Stimulated activated CD8-positive, alpha-beta memory T cell treated with anti-CD3 and anti-CD28 coated beads, Interleukin-12 subunit alpha, Interleukin-12 subunit beta, amount 100 ng/mL, for 4 hours (primary cell): Measurements from ENCODE around the gene SPDEF.

Source experiments
- DNase-seq: peaks from one replicate; pipeline ENCODE4 v3.0.0-alpha.2; 2020; ENCODE audit warnings: low read depth

Gene SPDEF

DNA sequence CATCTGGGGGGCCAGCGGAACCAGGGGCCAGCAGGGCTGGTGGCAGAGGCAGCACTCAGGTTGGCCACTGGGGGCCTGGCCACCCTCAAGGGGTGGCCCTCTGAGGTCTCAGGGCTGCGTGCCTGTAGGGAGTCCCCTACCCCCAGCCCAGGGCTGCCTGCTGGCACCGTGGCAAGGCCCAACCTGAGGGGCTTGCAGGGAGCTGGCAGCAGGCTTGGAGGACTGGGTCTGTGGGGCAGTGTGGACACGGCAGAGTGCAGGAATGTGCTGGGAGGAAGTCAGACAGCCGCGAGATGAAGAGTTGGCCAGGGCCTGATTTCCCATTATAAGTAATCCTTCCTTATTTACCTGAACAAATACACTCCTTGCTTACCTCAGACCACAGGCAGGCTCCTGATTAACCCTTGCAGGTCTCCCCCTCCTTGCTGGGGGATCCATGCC, at the start of gene SPDEF:
Gene SPDEF, minus strand, starts transcription at position 299 of the 441 bp plus-strand sequence. CDS start 11,874 bp downstream, outside the sequence.
- no peak for DNase-seq

DNA sequence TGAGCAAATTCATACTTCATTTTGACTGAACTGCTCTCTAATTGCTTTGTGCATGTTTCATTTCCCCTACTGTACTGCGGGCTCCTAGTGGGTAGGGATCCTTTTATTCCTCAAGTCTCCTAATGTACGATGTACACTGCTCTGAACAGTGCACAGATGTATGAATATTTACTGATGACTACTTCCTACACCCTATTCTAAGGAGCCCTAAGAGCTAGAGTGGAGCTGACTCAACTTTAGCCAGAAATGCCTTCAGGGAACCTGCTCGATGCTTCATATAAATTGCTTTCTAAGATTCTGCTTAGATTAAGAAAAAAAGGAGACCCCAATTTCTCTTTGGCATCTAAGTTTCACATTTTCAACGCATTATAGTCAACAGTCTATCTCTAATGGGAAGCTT, 47.6 kb upstream of the SPDEF start:
- DNase-seq, result no peak

DNA sequence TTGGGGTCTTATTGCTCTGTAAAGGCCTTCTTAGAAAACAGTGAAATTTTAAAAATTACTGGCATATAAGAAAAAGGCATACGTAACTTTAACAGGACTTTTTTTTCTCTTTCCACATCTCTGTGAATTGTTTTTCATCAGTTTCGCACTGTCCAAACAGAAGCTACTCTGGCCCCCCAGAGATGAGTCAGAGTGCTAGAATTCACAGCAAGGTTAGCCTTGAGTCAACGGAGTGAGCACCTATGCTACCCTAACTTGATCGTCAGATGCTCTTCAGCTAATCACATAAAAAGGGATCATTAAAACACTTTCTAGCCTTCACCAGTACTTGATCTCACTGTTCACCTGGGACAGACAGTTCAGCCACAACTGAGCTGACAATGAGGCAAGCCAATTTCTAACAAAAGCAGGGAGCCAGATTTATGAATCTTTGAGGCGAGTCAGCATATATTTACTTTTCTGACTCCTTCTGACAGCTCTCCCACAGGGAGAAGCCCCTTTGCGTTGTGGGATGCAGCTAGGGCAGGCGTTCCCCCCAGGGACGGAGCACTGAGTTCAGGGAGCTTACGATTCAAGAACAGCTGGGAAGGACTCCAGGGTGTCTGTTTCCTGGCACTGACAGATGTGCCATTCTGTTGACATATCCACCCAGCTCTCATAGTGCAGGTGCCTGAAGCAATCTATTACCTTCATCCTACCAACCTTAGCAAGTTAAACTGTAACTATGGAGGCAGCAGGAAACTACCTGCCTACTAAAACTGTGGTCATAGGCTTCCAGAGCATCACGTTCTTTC, 46.4 kb upstream of the SPDEF start:
- no peak for DNase-seq

DNA sequence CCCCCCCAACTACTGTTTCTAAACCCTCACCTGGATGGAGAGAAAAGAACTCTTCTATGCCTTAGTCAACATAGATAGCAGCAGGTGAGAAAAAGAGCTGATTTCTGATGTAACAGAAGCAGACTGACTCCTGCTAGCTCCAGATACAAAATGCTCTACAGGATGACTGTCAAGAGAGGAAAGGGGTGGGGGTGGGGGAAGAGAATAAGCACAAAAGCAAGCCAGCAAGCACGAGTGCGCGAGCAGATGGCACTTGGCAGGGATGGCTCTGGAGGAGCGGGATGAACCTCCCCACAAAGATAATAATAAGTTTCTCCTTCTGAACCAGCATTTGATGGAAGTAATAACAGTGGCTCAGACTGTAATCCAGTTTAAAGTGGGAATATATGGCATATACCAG, 45.6 kb upstream of the SPDEF start:
- DNase-seq, result no peak

DNA sequence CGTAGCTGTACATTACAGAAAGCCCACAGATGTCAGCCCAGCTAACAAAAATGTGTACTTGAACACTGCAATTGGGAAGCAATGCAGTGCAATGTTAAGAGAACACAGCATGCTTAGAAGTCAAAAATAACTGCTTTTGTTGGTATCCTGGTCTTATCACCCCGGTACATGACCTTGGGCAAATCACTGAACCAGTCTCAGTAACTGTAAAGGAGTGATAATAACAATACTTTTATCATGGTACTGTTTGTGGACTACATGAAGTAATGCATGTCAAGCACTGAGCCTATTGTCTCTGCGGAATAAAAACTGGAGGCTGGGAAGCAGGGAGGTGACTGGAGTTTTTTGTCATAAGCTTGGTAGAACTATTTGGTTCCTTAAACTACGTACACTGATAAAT, 44.7 kb upstream of the SPDEF start:
- DNase-seq, result no peak

DNA sequence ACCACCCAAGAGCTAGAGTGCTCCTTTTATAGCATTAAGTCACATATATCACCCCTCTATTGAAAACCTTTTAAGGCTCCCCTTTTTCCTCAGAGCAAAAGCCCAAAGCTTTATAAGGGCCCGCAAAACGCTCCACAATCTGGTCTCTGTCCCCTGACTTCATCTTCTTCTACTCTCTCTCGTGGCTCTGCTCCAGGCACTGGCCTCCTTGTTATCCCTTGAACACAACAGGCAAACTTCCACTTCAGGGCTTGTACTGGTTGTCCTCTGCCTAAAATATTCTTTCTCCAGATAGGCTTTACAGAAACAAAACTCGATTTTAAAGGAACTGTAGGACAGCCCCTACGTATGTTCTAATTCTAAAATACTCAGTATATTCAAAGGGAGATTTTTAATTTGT, 44.0 kb upstream of the SPDEF start:
- no peak for DNase-seq

DNA sequence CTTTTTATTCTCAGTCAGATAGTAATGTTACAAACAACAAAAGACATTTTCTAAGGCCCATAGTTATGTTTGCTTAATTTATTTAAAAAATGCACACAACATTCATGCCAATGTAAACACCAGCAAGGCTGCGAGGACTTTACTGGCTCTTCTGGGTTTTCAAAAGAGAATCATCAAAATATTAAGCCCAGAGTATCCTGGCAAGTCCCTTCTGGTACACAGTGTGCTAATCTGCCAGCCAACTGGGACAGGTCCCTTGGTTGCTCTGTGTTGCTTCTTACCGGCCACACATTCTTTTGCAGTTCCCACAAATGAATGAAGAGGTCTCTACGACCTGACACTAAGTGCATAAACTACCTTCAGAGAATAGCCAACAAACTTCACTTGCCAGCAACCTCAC, 42.6 kb upstream of the SPDEF start:
- no peak for DNase-seq

DNA sequence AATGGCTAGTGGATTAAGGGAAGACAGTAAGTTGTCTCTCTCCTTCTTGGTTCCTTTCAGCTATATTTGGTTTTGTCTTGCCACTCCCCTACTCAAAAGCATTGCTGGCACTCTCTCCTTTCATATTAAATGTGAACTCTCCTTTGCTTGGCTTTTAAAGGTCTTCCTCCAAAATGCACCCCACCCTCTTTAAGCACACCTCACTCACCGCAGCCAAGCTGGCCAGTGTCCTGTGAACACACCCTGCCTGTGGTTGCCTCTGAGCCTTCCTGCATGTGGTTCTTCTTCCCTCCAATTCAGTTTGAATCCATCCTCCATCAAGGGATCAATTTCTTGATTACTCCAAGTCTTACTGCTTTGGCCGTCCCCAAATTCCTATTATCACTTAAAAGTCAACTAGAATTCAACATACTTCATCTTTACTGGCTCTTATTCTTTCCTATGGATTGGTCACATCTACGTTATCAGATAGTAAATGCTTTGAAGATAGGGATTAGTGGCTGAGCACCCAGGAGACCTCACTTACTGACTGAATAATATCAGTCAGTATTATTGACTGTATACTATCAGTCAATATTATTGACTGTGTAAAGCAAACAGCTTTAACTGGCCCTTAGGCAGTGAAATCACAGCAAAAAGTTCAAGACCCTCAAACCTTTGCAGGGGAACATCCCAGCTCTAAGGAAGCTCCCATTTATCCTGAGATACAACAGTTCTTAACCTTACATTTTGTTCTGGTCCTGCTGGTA, 41.6 kb upstream of the SPDEF start:
- no peak for DNase-seq

DNA sequence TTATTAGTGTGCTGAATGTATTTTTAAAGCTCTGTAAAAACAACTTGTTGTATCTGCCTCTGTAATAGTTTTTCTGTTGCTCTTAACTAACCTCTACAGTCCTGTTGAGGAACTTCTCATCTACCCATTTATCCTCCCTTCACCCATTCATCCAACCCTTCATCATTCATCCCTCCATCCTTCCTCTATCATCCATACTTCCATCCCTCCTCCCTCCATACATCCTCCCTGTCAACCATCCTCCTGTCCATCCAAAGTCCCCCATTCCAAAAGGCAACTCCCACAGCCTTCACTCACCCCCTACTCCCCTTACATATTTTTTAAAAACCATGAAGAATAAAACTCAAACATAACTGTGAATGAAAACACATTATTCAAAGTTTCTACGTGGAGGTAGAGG, 40.7 kb upstream of the SPDEF start:
- DNase-seq, result no peak

DNA sequence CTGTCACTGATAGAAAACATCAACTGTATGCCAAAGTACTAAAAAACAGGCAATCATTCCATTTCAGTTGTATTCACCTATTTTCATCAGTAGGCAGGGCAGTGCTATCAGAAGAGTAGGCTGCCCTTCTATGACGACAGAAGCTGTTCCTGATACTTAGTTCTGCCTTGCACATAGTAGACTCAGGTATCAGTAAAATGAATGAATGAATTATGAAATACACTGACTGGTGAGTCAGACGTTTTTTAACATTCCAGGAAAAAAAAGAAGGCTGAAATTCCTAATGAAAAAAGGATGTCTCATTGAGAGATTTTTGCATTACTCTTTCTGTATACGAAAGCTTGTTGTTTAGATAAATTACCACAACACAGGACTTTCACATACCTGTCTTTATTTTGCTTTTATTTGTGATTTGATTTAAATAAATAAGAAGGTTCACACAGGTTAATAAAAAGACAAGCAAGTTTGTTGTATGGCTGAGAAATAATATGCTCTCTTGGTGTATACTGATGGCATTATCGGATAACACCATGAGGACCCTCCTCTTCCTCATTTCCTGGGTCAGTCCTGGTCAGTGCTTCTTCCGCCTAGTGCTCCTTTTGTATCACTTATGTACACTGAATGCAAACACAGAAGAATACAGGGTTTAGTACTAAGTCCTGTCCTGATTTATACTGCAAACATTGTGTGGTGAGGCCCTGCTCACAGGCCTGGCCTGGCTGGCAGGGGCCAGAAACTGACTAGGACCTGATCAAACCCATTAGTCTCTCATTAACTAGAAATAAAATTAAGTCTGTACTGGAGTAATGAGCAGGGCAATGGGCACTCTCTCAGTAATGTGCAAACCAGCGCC, 39.4 kb upstream of the SPDEF start:
- DNase-seq, result no peak

DNA sequence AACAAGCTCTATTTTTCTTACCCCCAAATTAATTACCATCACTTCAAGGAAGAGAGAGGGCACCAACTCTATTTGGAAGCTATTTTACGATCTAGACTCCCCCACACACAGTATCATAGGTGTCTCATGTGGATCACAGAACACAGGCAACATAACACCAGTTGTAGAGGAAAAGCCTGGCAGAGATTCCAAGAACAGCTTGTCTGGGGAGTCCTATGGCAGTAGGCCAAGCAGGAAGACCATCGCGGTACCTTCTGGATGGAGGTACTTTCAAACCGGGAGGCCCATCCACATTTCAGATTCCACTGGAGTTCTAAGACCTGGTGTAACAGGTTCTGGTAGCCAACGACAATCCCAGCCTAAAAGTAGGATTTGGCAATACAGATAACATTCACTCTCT, 37.6 kb upstream of the SPDEF start:
- no peak for DNase-seq

DNA sequence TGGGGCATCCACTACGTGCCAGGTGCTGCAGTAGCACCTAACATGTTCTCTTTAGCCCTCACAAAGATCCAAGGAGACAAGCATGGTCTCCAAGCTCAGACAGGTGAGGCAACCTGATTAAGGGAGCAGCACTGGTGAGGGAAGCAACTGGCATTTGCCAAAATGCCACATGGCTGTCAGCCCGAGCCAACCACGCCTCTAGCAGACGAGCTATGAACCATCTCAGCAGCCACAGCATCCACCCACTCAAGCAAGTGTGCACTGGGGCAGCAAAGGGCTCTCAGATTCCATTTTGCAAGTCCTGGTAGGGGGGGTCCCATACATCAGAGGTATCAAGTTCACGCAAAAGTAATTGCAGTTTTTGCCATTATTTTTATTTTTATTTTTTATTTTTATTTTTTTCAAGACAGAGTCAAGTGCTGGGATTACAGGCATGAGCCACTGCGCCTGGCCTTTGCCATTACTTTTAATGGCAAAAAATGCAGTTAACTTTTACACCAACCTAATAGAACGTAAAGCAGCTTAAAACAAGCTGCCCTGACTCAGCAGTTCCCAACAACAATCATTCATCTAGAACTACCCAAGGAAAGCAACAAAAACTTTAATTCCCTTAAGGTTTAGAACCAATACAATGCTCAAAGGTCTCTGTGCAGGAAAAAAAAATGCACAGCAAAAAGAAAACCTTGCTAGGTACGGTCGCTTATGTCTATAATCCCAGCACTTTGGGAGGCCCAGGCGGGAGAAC, 36.3 kb upstream of the SPDEF start:
- DNase-seq, result no peak

DNA sequence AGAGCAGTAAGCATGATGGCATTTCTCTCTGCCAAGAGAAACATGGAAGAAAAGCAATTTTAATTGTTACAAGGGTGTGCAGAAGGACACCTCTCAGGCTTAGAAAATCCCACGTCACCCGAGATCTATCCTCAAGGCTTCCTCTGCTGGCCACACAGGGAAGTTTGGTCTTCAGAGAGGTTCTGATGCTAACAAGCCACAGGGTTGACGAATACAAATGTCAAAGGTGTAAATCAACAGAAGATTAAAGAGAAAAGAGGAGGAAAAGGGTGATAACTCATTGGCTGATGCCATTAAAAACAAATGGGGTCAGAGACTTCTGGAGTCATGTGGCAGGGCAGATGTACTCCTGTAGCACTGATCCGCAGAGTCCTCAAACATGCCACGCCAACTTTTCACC, 33.6 kb upstream of the SPDEF start:
- DNase-seq, result no peak

DNA sequence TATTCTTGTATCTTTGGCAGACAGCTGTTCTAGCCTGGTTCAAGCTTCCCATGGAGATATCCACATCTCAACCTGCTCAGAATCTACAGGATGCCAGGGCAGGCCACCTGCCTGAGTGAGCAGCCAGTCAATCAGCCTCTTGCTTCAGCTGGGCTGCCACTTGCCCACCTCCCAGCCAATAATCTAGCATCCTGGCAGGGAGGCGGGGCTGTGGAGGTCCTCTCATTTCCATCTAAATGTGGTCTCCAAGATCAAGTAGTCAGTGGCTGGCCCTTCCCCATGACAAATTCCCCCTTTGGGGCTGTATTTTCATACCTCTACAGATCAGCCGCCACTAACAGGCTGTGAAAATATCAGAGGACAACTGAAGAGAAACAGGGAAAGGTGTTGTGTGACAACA, 33.0 kb upstream of the SPDEF start:
- no peak for DNase-seq

DNA sequence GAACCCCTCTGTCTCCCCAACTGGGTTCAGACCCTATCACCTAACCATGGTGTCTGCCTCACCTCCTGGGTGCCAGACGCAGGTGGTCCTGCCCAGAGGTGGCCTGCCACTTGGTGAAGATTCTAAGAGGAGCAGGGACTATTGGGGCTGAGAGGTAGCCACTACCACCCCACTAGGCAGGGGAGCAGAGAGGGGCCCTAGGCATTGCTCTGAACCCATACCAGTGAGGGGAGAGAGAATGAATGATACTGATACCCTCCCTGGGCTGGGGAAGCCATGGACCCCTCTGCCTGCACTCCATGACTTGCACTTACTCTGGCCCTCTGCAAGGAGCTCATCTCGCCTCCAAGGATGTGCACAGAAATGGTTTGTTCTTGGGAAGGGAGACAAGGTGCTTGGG, 31.7 kb upstream of the SPDEF start:
- DNase-seq, result no peak

DNA sequence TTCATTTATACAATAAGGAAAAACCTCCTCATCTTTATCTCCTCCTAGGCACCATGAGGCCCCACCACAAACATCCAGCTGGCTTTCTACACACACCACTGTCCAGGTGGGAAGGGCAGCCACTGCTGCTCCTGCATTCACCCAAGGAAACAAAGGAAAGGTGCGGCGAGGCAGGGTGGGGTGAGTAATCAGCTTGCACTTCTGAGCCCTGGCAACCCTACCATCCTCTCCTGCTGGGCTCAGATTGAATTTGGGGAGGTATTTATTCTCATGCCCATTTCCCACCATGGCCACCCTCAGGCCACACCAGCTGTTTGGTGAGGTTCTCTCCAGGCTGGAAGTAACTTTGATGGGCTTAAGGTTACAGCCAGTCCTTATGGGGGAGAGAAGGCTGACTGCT, 31.2 kb upstream of the SPDEF start:
- DNase-seq, result no peak

DNA sequence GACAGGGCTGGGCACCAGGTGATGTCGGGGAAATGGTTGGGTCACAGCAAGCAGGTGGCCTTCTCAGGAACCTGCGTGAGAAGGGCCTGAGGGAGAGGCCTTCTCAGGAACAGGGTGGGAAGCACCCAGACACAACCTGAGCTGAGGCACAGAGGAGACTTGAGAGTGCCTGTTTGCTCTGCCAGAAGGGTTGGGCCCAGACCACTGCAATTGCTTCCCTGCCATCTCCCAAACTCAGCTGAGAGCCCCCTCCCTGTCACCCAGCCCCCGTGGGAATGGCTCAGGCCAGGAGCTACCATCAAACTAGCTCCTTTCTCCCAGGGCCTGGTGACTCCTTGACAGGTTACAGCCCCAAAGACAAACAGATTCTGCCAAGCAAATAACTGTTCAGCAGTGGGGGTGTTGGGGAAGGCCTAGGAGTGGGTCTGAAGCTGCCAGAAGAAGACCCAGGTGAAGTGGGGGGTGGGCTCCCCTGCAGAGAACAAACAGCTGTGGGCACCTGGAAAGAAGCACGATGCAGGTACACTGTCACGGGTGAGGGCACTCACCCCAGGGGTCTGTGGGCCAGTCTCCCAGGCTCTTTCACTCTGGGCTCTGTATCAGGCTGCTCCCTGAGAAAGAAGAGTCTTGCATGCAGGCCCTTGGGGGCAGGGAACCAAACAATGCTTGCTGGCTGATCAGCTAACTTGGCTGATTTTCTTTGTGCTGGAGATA, 30.4 kb upstream of the SPDEF start:
- no peak for DNase-seq

DNA sequence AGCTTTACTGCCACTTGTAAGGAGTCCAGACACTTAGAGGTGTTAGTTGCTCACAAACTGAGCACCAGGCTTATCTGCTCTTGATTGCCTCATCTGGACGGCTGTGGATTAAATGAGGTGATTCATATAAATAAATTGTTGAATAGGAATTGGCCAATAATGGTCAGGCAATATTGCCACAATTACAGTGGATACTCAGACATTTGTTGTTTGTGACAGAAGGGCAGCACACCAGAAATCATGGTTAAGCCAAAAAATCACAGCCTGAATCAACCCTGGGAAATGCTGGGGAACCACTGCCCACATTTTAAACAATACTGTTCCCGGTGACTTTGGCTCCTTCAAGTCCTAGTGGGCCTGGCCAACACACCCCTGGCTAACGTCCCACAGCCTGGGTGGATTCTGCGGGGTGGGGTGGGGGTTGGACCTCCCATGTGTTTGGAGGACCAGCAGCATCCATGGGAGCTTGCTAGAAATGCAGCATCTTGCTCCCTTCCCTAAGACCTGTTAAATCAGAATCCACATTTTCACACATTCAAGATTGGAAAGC, 29.5 kb upstream of the SPDEF start:
- no peak for DNase-seq

DNA sequence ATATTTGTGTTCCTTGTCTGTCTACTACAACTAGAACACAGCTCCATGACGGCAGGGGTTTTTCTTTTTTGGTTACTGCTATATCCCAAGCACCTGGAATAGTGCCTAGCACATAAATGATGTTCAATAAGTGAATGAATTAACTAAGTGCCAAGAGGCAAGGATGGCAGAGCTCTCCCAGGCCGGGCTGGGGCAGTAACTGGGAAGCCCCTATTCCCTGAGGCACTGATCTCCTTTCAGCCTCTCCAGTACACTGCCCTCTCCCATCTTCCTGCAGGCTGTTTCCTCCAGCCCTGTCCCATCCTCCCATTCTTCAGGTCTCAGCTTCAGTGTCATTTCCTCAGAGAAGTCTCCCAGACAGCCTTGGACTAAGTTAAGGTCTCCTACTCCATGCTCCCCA, 29.0 kb upstream of the SPDEF start:
- DNase-seq, result no peak

DNA sequence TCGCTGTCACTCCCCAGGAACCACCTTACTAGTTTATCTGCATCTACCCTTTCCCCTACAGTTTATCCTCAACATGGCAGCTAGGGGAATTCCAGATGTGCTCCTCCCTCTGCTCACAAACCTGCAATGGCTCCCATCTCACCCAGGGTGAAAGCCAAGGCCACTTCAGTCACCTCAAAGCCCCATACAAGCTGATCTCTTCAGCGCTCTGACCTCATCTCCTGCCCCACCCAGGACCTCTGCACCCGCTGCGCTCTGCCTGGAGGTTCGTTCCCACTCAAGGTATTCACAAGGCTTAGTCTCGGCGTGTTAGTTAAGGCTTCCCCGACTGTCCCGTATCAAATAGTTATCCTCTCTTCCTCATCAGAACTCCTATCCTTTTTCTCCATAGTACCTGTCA, 28.6 kb upstream of the SPDEF start:
- no peak for DNase-seq
